ENCODE measurements around the gene TNK1. TPM values are rescaled to one million over a fixed set of nuclear protein-coding genes. Genes with fewer than 3 reads are reported as not detected.
"Not testable (repeated sequence)": the region's sequence is repeated elsewhere in the genome, so short reads cannot be mapped to it uniquely, and the experiment has no call there.

TNK1 gene
- total RNA-seq (2014; rRNA removed): 0.06 TPM in 1 of 2 replicates, not detected in the other
- 0.15 TPM for polyA plus RNA-seq (2012)

GRCh38 chr17:7380855-7381683, at the start of gene TNK1:
TNK1 (plus strand) TSS chr17:7381089; CDS start chr17:7382927, 1,838 bp downstream.
- no peak for DNase-seq (ENCODE audit: low read depth)

GRCh38 chr17:7332111-7332510, 48.8 kb upstream of the TNK1 start:
- DNase-seq (ENCODE audit: low read depth): no peak

- not testable (repeated sequence) for DNase-seq (ENCODE audit: low read depth)
Observed at GRCh38 chr17:7332600-7333069, 48.3 kb upstream of the TNK1 start.

- DNase-seq (ENCODE audit: low read depth): no peak
Observed at GRCh38 chr17:7334938-7335538, 45.9 kb upstream of the TNK1 start.

- DNase-seq (ENCODE audit: low read depth): not testable (repeated sequence)
Observed at GRCh38 chr17:7335765-7336164, 45.1 kb upstream of the TNK1 start.

- no peak for DNase-seq (ENCODE audit: low read depth)
Observed at GRCh38 chr17:7336240-7337175, 44.4 kb upstream of the TNK1 start, which contains the start of gene ACAP1. ACAP1 (plus strand) TSS chr17:7336529; CDS start chr17:7336735, 206 bp downstream.

GRCh38 chr17:7337600-7337999, 43.3 kb upstream of the TNK1 start:
- DNase-seq (ENCODE audit: low read depth): not testable (repeated sequence)

- peak; percentile 85 for DNase-seq (ENCODE audit: low read depth)
Observed at GRCh38 chr17:7340179-7340578, 40.7 kb upstream of the TNK1 start.

GRCh38 chr17:7341842-7342241, 39.0 kb upstream of the TNK1 start:
- DNase-seq (ENCODE audit: low read depth): no peak

GRCh38 chr17:7343250-7343649, 37.6 kb upstream of the TNK1 start:
- DNase-seq (ENCODE audit: low read depth): no peak

- DNase-seq (ENCODE audit: low read depth): no peak
Observed at GRCh38 chr17:7346761-7347614, 33.9 kb upstream of the TNK1 start.

GRCh38 chr17:7347630-7348477, 33.0 kb upstream of the TNK1 start:
- no peak for DNase-seq (ENCODE audit: low read depth)

GRCh38 chr17:7348478-7349242, 32.2 kb upstream of the TNK1 start:
- no peak for DNase-seq (ENCODE audit: low read depth)

- DNase-seq (ENCODE audit: low read depth): peak; percentile 88
Observed at GRCh38 chr17:7351665-7352502, 29.0 kb upstream of the TNK1 start, which contains the start of gene KCTD11. KCTD11 (plus strand) TSS chr17:7352162.

- DNase-seq (ENCODE audit: low read depth): no peak
Observed at GRCh38 chr17:7352503-7352889, 28.4 kb upstream of the TNK1 start.

GRCh38 chr17:7352910-7353635, 27.8 kb upstream of the TNK1 start:
- no peak for DNase-seq (ENCODE audit: low read depth)

GRCh38 chr17:7354262-7354843, 26.5 kb upstream of the TNK1 start:
- peak; percentile 35 for DNase-seq (ENCODE audit: low read depth)
